HG02981 (cell line): Measurements from ENCODE around the gene TAS1R3.

ENCODE experiments used
- ATAC-seq: cut with Tn5 transposase; IDR thresholded peaks from one replicate; pipeline ENCODE4 v1.9.1; 2021; ENCODE audit warnings: mild to moderate bottlenecking, moderate library complexity; ENCODE audit not compliant: unreplicated experiment

TAS1R3 gene

GRCh38 chr1:1294250-1294890 is 36.7 kb upstream of the TAS1R3 start:
- no peak for ATAC-seq

GRCh38 chr1:1295154-1295923 is 35.7 kb upstream of the TAS1R3 start:
- no peak for ATAC-seq

- no peak for ATAC-seq
Measured at GRCh38 chr1:1296070-1297061, 34.7 kb upstream of the TAS1R3 start.

- ATAC-seq, result no peak
Measured at GRCh38 chr1:1297802-1298424, 33.2 kb upstream of the TAS1R3 start.

- ATAC-seq, result no peak
Measured at GRCh38 chr1:1298861-1299685, 32.0 kb upstream of the TAS1R3 start.

GRCh38 chr1:1299686-1300351 is 31.3 kb upstream of the TAS1R3 start:
- no peak for ATAC-seq

GRCh38 chr1:1300352-1300739 is 30.7 kb upstream of the TAS1R3 start:
- no peak for ATAC-seq

GRCh38 chr1:1302006-1302430 is 29.1 kb upstream of the TAS1R3 start:
- ATAC-seq, result no peak

GRCh38 chr1:1302951-1303509 is 28.1 kb upstream of the TAS1R3 start:
- no peak for ATAC-seq

- ATAC-seq, result no peak
Measured at GRCh38 chr1:1303736-1304135, 27.3 kb upstream of the TAS1R3 start.

- ATAC-seq, result no peak
Measured at GRCh38 chr1:1304331-1305299, 26.5 kb upstream of the TAS1R3 start.

- no peak for ATAC-seq
Measured at GRCh38 chr1:1305300-1306069, 25.6 kb upstream of the TAS1R3 start.

GRCh38 chr1:1306070-1306660 is 24.9 kb upstream of the TAS1R3 start:
- no peak for ATAC-seq

- no peak for ATAC-seq
Measured at GRCh38 chr1:1306661-1307260, 24.3 kb upstream of the TAS1R3 start.

- no peak for ATAC-seq
Measured at GRCh38 chr1:1307261-1307922, 23.7 kb upstream of the TAS1R3 start.
